Left kidney (tissue), 2 donors: ENCODE data around the gene PRDM16. TPM values are rescaled to one million over a fixed set of nuclear protein-coding genes. Genes with fewer than 3 reads are reported as not detected.
"Not testable (repeated sequence)": the region's sequence is repeated elsewhere in the genome, so short reads cannot be mapped to it uniquely, and the experiment has no call there.

ENCODE experiments used
- DNase-seq: peaks from one replicate; pipeline ENCODE4 v3.0.0-alpha.2; 2013
- polyA plus RNA-seq: library from polyadenylated mRNA; unstranded; fragments of 120-200 nt; gene quantifications from one replicate; pipeline ENCODE4 v1.2.1, GENCODE V29; 2013; ENCODE audit not compliant: insufficient read length

The PRDM16 gene
- polyA plus RNA-seq, 1 donor: 7.3 TPM

DNA sequence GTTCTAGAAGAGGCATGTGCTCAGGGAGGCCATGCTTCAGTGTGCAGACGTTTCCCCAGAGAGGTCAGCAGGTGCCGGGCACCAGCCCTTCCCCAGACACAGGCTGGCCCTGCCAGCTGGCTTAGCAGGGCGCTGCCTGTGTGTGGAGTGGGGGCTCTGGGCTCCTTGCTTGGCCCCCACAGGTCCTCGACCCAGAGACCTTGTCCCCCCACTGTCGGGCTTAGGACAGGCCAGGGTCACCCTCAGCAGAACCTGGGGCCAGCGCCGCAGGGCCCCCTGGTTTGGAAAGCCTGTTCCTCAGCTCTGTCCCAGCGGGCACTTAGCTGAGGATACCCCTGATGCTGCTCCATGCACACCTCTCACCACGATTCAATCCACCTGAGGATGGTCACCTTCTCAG is 213.2 kb downstream of the PRDM16 start:
- DNase-seq: no peak

DNA sequence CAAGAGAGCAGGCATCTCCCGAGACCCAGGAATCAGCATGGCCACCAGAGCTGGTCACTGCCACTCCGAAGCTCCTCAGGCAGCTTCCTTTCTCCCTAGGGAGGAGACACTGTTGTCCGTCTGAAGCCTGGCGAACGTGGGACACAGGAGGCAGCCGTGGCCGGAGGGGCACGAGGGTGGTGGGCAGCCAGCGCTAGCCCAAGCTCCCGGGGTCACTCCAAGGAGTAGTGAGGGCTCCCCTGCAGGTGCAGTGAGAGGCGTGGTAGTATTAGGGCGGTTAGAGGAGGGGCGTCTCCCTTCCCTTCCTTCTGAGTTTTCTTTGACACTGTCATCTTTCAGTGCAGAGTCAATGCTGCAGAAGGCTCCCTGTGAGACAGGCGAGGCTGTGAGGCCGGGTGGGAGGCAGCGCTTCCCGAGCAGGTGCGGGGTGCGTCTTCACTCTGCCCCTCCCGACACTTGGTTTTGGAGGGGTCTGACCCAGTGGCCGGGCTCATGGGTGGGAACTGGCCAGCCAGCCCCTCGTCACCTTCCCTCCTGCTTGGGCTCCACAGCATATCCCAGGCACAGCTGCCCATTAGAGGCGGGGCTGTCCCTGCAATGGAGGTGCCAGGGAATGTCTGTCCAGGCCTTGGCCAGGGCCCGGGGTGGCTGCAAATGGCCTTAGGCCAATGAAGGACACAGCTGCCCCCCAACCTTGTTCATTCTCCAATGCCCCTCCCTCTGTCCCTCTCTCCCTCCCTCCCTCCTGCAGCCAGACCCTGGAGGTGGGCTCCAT is 213.8 kb downstream of the PRDM16 start:
- DNase-seq: no peak

DNA sequence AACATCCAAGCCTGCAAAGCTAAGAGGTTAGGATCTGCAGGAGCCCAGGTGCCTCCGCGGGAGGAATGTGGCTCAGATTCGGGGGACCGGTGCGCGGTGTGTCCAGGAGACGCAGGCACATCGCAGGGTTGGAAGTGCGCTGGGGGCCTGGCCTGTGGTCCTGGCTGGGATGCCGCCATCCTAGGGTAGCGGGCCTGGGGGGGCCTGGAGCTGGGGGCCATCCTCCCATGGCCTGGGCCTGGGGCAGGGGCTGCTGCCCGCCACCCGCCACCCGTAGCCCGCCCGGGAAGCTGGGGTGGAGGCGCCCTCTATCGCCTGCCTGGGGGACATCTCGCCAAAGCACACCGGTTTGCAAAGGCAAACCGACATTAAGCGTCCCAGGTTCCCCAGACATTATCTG is 214.8 kb downstream of the PRDM16 start:
- DNase-seq: peak; percentile 20

DNA sequence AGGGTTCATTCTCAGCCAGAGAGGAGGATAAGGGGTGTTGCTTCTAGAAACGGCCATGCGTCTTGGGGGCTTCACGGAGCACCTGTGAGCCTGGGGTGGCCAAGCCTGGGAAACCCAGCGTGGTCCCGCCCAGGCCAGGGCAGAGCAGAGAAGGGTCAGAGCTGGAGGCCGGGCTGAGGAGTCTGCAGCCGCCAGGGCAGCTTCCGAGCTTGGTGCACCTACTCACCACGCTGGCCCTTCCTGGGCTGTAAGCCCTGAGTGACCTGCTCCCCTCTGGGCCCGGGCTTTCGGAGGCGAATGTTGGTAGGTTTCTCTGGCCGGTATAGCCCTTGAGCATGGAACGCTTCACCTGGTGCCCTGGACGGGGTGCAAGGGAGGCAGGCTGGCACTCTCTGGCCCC is 215.7 kb downstream of the PRDM16 start:
- DNase-seq: no peak

DNA sequence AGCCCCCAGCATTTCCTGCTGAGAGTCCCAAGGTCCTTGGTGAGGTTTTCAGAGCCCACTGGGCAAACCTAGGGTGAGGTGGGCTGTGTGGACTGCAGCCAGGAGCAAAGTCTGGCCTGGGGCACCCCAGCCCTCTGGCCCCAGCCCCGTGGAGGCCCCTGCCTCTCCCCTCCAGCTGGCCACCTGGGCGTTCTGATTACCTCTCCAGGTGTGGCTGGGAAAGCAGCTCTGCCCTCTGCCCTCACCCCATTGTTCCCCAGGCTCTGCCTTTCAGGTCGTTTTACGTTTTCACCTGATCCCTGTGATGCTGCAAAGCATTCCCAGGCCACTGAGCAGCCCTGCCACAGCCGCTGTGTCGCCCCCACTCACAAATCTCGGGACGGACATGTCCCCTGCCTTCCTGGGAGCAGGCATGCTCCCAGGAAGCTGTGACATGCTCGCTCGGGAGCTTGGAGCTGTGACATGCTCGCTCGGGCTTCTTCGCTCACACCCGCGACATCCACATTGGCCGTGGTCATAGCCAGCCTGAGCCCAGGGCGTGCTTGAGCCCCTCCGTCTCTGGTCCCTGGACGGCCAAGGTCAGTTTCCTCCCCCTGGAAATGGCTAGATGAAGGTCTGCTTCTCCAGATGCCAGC is 216.2 kb downstream of the PRDM16 start:
- DNase-seq: no peak

DNA sequence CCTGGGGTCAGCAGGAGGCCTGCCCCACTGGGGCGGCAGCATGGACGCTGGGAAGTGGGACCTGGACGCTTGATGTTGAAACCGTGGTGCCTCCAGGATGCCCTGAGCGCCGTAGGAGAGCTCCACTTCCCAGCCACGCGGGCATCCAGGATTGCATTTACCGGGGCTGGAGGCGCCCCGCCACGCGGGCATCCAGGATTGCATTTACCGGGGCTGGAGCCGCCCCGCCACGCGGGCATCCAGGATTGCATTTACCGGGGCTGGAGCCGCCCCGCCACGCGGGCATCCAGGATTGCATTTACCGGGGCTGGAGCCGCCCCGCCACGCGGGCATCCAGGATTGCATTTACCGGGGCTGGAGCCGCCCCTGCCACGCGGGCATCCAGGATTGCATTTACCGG is 218.1 kb downstream of the PRDM16 start:
- not testable (repeated sequence) for DNase-seq

DNA sequence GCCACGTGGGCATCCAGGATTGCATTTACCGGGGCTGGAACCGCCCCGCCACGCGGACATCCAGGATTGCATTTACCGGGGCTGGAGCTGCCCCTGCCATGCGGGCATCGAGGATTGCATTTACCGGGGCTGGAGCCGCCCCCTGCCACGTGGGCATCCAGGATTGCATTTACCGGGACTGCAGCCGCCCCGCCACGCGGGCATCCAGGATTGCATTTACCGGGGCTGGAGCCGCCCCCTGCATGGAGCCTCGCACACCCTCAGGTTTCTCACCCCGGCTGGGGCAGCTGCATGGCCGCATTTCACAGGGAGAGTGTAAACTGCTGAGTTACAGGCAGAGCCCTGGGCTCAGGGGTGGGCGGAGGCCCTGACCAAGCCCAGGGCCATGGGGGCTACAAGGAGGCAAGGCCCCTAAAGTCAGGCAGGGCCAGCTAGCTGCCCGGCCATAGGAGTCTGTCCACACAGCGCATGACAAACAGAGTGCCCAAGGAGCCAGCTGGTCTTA is 218.7 kb downstream of the PRDM16 start:
- DNase-seq: no peak

DNA sequence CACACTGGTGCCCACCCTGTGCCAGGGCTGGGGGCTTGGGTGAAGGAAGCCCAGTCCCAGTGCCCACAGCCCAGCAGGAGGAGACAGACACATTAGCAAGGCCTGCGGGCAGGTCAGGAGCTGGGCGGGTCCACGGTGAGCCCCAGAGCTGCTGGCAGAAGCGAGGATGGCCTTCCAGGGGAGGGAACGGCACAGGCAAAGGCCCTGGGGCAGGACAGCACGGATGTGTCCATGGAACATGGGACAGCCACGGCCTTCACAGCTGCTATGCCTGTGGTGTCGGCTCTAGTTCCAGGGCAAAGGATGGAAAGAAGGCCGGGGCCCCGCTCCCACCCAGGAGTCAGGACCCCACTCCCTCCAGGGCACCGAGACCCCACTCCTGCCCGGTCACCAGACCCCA is 220.5 kb downstream of the PRDM16 start:
- DNase-seq: no peak

DNA sequence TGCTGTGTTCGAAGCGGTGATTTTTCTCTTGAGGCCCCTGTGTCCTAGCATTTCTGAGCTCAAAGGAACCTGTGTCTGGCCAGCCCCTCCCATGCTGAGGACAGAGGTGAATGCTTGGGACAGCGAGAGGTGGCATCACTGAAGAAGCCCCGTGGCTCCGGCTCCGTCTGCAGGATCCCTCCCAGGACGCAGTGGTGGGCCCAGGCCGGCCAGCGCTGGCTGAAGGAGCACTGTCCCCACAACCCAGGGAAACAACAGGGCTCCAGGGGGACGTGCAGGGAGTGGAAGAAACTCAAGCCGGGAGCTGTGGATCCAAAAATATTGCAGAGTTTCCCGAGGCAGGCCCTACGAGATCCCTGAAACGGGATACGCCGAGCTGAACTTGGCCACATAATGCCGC is 221.4 kb downstream of the PRDM16 start:
- no peak for DNase-seq

DNA sequence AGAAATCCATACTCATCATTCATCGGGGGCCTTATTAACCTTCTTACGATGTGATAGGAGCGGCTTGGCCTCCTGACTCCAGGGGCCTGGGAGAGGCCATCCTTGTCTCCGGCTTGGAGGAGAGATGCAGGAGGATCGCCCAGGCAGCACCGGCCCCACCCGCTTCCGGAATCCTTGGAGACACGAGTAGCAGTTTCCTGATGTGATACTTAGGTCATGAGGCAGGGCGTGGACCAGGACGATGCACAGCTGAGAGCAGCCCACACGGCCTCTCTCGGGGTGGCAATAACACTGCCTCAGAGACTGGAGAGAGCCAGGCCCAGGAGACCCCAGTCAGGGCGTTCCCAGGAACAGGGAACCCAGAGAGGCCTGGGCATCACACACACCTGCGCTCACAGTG is 221.9 kb downstream of the PRDM16 start:
- DNase-seq: no peak

DNA sequence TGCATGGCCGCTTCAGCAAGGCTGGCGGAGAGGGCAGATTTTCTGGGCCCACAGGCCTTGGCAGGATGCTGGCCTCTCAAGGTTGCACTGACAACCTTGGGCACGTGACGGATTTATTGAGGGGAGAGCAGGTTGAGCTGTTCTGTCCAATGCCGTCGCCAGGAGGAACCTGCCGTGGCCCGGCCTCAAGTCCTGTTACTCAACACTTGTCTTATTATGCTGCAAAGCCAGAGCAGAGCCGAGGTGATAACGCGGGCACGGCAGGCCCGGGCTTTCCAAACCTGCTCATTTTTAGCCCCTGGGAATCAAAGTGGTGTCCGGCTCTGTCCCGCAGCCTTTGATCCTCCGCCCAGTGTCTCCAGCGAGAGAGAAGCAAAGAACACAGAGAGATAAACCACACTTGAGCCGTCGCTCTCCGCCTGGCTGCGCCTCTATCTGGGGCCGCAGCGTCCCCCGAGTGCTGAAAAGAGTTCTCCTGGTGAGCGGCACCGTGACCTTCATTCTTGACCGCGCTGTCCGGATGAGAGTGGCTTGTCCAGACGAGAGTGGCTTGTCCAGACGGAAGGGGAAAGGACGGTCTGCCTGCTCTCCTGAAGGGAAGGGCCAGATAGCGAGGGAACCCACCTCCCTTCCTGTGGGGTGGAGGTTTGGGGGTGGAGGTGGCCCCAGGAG is 223.2 kb downstream of the PRDM16 start:
- no peak for DNase-seq

DNA sequence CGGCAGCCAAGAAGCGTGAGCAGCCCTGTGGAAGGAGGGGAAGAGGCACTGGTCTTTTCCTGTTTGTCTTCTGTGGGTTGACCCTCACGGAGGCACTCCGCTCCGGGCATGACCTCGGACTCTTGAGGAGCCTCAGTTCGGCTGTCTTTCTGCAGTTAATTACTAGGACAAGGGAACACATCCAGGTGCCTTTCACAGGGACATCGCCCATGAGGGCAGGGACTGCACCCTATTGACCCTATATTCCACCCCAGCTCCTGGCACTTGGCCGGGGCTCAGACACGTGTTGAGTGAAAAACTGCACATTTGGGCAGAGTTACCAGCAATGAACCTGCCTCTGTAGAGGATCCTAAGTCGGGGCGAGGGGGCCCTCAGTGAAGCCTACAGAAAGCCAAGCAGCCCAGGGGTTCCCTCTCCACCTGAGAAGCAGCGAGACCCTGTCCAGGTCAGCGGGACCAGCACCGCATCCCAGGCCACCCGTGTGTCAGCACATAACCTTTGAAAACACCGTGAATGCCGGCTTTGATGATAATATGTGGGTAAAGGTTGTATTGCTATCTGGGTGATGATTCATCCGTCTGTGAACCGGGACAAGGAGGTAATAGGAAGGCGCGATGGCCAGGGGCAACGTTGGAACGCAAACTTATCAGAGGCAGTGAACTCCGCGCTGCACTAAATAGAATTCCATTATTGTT is 224.0 kb downstream of the PRDM16 start:
- no peak for DNase-seq

DNA sequence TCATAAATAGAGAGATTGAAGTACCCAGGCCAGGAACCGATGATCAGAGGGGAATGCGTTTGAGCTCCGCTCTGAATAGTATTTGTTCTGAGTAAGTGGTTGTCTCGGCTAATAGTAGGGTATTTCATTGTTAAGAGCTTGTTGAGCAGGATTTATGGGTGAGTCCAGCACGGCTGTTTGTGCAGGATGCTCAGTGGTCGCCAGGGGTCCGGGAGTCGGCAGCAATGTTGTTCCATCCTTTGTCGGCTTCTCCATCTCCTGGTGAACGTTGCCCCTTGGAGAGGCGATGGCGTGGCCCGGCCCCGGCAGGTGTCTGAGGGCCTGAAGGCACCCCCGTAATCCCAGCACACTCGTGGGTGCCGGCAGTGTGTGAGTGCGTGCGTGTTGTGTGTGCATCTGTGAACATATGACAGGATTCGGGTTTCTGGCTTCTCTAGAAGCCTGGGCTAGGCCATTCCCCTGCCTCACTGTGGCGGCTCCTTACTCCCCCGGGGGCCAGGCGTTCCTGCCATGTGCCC is 224.6 kb downstream of the PRDM16 start:
- DNase-seq: no peak

DNA sequence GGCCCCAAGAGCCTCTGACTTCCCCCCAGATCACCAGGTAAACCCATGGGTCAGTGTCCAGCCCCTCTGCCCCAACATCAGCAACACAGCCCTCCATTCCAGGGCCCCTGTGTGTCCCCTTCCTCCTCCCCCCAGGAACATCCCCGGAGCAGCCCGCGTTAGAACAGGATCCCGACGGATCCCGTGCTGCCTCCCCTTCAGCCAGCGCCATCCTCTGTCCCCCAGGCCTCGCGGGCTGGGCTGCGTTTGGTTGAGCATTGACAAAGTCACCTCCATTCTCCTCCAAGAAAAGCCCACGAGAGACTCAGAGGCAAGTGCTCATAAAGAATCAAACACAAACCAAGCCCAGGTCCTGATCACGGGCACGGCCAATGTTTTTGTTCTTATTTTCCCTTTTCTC is 225.4 kb downstream of the PRDM16 start:
- no peak for DNase-seq

DNA sequence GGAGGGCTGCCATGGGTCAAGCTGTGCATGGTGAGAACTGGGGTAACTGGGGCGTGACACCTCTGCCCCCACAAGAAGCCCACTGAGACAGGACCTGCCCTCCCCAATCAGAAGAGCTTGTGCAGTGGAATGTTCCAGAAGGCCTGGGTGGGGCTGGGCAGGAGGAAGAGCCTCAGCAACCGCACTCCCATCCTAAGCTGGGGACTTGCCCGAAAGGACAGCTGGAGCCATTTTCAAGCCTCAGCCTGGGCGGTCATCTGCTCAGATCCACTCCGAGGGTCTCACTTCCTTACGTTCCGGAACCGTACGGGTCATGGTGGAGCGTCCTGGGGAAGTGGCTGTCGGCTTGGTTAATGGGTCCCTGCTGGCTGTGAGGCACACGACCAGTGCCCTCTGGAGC is 226.8 kb downstream of the PRDM16 start:
- DNase-seq: no peak

DNA sequence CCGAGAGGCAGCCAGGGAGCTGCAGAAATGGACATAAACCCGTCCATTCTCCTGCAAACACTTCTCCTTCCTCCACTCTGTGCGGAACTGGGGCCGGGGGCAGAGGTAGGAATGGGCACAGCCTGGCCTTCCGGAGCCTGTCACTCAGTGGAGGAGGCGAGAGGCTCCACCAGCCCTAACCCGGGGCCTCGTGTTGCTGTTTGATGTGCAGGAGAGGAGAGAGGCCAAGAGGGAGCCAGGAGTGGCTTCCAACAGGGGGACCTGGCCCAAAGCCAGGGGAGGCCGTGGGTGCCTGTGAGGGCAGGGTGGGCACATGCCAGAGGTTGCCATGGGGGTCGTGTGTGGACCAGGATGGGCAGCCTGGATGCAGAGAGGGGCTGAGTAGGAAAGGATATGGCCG is 227.3 kb downstream of the PRDM16 start:
- DNase-seq: no peak

DNA sequence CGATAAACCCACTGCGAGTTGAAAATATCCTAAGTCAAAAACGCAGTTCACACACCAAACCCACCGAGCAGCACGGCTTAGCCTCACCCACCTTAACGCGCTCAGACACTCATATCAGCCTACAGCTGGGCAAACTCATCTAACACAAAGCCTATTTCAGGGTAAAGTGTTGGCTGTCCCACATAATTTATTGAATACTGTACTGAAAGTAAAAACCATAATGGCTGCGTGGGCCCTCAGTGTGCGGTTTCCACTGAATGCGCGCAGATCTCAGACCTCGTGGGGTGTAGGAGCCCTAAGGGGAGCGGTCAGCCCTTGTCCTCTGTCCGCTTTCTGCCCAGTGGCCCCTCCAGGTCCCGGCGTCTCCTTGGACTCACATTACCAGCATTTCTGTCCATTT is 227.8 kb downstream of the PRDM16 start:
- DNase-seq: no peak

DNA sequence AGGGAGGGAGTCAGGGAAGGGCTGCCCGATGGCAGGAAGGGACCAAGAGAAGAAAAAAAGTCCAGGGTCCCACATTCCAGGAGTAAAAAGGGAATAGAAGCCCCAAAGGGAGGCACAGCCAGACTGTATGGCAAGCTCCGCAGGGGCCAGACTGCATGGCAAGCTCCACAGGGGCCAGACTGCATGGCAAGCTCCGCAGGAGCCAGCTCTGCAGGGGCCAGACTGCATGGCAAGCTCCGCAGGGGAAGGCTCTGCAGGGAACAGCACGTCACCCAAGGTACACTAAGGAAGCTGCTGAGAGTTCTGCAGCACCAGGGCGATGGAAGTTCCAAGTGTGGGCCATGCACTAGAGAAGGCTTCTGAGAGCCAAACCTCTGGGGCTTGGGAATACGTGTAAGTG is 228.8 kb downstream of the PRDM16 start:
- no peak for DNase-seq

DNA sequence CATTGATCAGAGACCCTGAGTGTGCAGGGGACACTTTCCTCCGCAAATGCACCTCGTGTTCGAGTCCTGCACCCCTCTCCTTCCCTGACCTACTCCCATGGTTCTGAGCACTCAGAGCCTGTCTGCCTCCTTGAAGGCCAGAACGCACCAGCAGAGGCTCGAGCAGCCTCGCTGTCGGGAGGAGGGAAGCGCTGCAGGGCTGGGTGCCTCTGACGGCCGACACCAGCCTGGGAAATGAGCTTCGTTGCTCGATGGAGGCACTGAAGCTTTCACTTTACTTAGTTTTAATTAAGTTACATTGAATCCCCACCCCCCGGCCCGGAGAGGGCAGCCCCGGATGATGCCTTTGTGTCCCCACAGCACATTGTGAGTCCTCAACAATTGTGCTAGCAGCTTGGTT is 229.2 kb downstream of the PRDM16 start:
- no peak for DNase-seq

DNA sequence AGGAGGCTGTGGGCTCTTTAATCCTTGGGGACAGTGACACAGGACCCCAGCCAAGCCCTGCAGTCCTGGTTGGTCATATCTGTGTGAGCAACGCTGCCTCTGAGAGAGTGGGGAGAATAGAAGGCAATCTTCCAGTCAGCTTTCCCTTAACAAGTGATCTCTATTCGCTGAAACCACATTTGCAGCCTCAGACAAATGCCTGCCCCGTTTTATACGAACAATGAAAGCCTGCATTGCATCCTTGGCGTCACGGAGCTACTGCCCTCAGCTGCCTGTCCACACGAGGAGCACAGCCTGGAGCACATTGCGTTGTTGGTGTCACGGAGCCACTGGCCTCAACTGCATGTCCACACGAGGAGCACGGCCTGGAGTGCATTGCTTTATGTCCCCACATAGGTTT is 235.2 kb downstream of the PRDM16 start:
- DNase-seq: no peak

DNA sequence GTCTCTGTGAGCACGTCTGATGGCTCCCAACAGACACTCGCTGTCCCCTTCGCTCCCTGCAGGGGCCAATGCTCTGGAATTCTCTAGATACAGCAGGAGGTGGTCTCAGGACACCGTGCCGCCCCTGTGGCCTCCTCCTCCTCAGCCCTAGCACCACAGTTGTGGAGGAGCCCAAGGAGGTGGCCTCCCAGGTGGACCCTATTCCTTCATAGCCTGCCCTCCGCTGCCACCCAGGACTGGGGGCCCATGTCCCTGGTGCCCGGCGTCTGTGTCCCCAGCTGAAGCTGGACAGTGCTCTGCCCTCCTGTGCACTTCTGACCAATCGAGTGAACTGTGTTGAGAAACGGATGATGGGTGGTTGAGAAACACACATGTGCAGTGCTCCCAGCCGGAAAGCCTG is 235.7 kb downstream of the PRDM16 start:
- no peak for DNase-seq

DNA sequence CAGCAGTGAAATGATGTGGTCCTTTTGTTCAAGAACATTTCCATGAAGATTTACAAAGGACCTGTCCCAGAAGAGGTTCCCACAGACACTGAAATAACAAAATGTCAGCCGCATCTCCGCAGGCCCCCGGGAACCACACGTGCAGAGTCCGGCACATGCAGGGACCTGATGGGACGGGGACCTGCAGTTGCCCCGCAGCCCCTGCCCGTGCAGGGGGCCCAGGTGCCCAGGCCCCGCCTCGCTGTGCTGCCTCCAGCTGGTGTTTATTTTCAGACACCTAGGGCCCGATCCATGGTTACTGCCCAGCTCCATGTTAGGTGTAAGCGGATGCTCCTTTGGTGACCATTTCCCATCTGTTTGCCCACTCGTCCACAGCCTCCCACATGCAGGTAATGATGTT is 236.2 kb downstream of the PRDM16 start:
- no peak for DNase-seq
